ENCODE measurements around the gene PSMD13.

Gene PSMD13

GRCh38 chr11:250274-250673 lies 13.5 kb downstream of the PSMD13 start:
- Histone ChIP-seq H3K36me3 (ENCODE audit: control insufficient read depth, insufficient read depth, low read length) (peaks cover 26% of the 10 kb centered on the region; the same call in 1 of the 2 replicates), H3K4me3 (ENCODE audit: low read length) (no peak overlapping the region), H3K9me3 (ENCODE audit: control insufficient read depth, insufficient read depth, low read length) (no peaks in the 10 kb centered on the region), H3K4me1 (ENCODE audit: control insufficient read depth, insufficient read depth, low read length) (no peaks in the 10 kb centered on the region), H3K27ac (ENCODE audit: low read length) (no peak overlapping the region), H3K27me3 (ENCODE audit: control insufficient read depth, insufficient read depth, low read length) (no peaks in the 10 kb centered on the region)
- DNase-seq (ENCODE audit: low read depth, low spot score), result no peak
- WGBS (ENCODE audit: insufficient coverage, insufficient read length), result no CpG with 5 or more reads among the region's 5 CpGs

- Histone ChIP-seq H3K27me3 (ENCODE audit: control insufficient read depth, insufficient read depth, low read length) (no peaks in the 10 kb centered on the region), H3K4me1 (ENCODE audit: control insufficient read depth, insufficient read depth, low read length) (no peaks in the 10 kb centered on the region), H3K36me3 (ENCODE audit: control insufficient read depth, insufficient read depth, low read length) (peaks cover 22% of the 10 kb centered on the region; the same call in 1 of the 2 replicates), H3K9me3 (ENCODE audit: control insufficient read depth, insufficient read depth, low read length) (no peaks in the 10 kb centered on the region), H3K4me3 (ENCODE audit: low read length) (no peak overlapping the region), H3K27ac (ENCODE audit: low read length) (no peak overlapping the region)
- DNase-seq (ENCODE audit: low read depth, low spot score), result no peak
- no CpG with 5 or more reads among the region's 10 CpGs for WGBS (ENCODE audit: insufficient coverage, insufficient read length)
These were observed 14.0 kb downstream of the PSMD13 start for GRCh38 chr11:250740-251299.

DNA sequence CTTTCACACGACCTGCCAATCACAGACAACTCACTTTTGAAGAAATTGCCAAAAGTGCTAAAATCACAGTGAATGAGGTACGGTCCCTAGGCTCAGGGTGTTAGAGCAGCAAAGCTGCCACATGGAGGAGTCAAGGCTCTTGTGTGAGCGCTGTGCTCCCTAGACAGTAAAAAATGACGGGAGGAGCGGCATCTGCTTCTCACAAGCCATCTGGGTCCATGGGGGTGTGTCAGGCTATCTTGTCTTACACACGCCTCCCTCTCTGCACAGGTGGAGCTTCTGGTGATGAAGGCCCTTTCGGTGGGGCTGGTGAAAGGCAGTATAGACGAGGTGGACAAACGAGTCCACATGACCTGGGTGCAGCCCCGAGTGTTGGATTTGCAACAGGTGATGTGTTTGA lies 14.8 kb downstream of the PSMD13 start:
- peaks cover 18% of the 10 kb centered on the region; the same call in 1 of the 2 replicates for H3K36me3 ChIP-seq (ENCODE audit: control insufficient read depth, insufficient read depth, low read length)
- WGBS (ENCODE audit: insufficient coverage, insufficient read length), result no CpG with 5 or more reads among the region's 10 CpGs

GRCh38 chr11:252666-253065 lies 15.9 kb downstream of the PSMD13 start:
- Histone ChIP-seq H3K4me3 (ENCODE audit: low read length) (no peak overlapping the region), H3K27ac (ENCODE audit: low read length) (no peak overlapping the region), H3K27me3 (ENCODE audit: control insufficient read depth, insufficient read depth, low read length) (no peaks in the 10 kb centered on the region), H3K36me3 (ENCODE audit: control insufficient read depth, insufficient read depth, low read length) (peaks cover 18% of the 10 kb centered on the region; the same call in 1 of the 2 replicates), H3K4me1 (ENCODE audit: control insufficient read depth, insufficient read depth, low read length) (no peaks in the 10 kb centered on the region), H3K9me3 (ENCODE audit: control insufficient read depth, insufficient read depth, low read length) (no peaks in the 10 kb centered on the region)
- no CpG with 5 or more reads among the region's 8 CpGs for WGBS (ENCODE audit: insufficient coverage, insufficient read length)
- DNase-seq (ENCODE audit: low read depth, low spot score), result no peak

More for the DNA sequence above, 14.8 kb downstream of the PSMD13 start:
- Histone ChIP-seq H3K9me3 (ENCODE audit: control insufficient read depth, insufficient read depth, low read length) (no peaks in the 10 kb centered on the region), H3K27ac (ENCODE audit: low read length) (no peak overlapping the region), H3K27me3 (ENCODE audit: control insufficient read depth, insufficient read depth, low read length) (no peaks in the 10 kb centered on the region), H3K4me3 (ENCODE audit: low read length) (no peak overlapping the region), H3K4me1 (ENCODE audit: control insufficient read depth, insufficient read depth, low read length) (no peaks in the 10 kb centered on the region)
- no peak for DNase-seq (ENCODE audit: low read depth, low spot score)

GRCh38 chr11:253160-253885 lies 16.5 kb downstream of the PSMD13 start:
- DNase-seq (ENCODE audit: low read depth, low spot score), result no peak
- Histone ChIP-seq H3K27me3 (ENCODE audit: control insufficient read depth, insufficient read depth, low read length) (no peaks in the 10 kb centered on the region), H3K36me3 (ENCODE audit: control insufficient read depth, insufficient read depth, low read length) (peaks cover 18% of the 10 kb centered on the region; the same call in 1 of the 2 replicates), H3K9me3 (ENCODE audit: control insufficient read depth, insufficient read depth, low read length) (no peaks in the 10 kb centered on the region), H3K4me3 (ENCODE audit: low read length) (no peak overlapping the region), H3K4me1 (ENCODE audit: control insufficient read depth, insufficient read depth, low read length) (no peaks in the 10 kb centered on the region), H3K27ac (ENCODE audit: low read length) (no peak overlapping the region)
- WGBS (ENCODE audit: insufficient coverage, insufficient read length), result no CpG with 5 or more reads among the region's 13 CpGs

DNA sequence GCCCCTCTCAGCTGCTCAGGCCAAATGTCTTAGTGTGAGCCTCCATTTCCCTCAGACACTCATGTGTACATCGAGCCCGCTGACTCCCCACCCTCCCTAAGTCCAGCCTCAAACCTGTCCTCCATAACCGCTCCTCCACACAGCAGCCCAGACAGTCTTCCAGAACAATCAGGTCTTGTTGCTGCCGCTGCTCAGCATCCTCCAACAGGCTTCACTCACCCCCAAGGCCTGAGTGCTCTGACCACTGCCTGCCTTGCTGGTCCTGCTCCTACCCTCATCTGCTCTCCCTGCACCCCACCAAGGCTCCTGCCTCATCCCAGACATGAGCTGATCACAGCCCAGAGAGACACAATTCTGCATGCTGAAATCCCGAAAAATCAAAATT lies 17.1 kb downstream of the PSMD13 start:
- Histone ChIP-seq H3K27ac (ENCODE audit: low read length) (no peak overlapping the region), H3K36me3 (ENCODE audit: control insufficient read depth, insufficient read depth, low read length) (peaks cover 15% of the 10 kb centered on the region; the same call in 1 of the 2 replicates), H3K4me3 (ENCODE audit: low read length) (no peak overlapping the region), H3K9me3 (ENCODE audit: control insufficient read depth, insufficient read depth, low read length) (no peaks in the 10 kb centered on the region), H3K4me1 (ENCODE audit: control insufficient read depth, insufficient read depth, low read length) (no peaks in the 10 kb centered on the region), H3K27me3 (ENCODE audit: control insufficient read depth, insufficient read depth, low read length) (no peaks in the 10 kb centered on the region)
- no peak for DNase-seq (ENCODE audit: low read depth, low spot score)
- no CpG with 5 or more reads among the region's 5 CpGs for WGBS (ENCODE audit: insufficient coverage, insufficient read length)

- no CpG with 5 or more reads among the region's 3 CpGs for WGBS (ENCODE audit: insufficient coverage, insufficient read length)
- Histone ChIP-seq H3K27me3 (ENCODE audit: control insufficient read depth, insufficient read depth, low read length) (no peaks in the 10 kb centered on the region), H3K4me1 (ENCODE audit: control insufficient read depth, insufficient read depth, low read length) (no peaks in the 10 kb centered on the region)
These were observed 18.4 kb downstream of the PSMD13 start for GRCh38 chr11:255176-255575.

DNA sequence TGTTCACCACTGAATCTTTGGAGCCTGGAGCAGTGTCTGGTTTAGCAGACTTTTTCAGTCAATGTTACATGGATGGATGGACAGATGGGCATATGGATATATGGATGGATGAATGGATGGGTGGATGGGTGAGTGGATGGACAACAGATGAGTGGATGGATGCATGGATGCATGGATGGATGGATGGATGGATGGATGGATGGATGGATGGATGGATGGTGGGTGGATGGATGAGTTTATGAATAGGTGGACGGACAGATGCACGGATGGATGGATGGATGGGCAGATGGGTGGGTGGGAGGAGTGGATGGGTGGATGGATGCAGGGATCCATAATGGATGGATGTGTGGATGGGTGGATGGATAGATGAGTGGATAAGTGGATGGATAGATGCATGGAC lies 19.0 kb downstream of the PSMD13 start:
- H3K36me3 ChIP-seq (ENCODE audit: control insufficient read depth, insufficient read depth, low read length), result peaks cover 11% of the 10 kb centered on the region; the same call in 1 of the 2 replicates
- DNase-seq (ENCODE audit: low read depth, low spot score), result no peak
- no peak overlapping the region for H3K27ac ChIP-seq (ENCODE audit: low read length)
- H3K4me3 ChIP-seq (ENCODE audit: low read length), result no peak overlapping the region
- no peaks in the 10 kb centered on the region for H3K9me3 ChIP-seq (ENCODE audit: control insufficient read depth, insufficient read depth, low read length)
- H3K4me1 ChIP-seq (ENCODE audit: control insufficient read depth, insufficient read depth, low read length), result no peaks in the 10 kb centered on the region
- H3K27me3 ChIP-seq (ENCODE audit: control insufficient read depth, insufficient read depth, low read length), result no peaks in the 10 kb centered on the region
- WGBS (ENCODE audit: insufficient coverage, insufficient read length), result no CpG with 5 or more reads among the region's 2 CpGs

More at GRCh38 chr11:255176-255575, 18.4 kb downstream of the PSMD13 start:
- H3K4me3 ChIP-seq (ENCODE audit: low read length), result no peak overlapping the region
- H3K9me3 ChIP-seq (ENCODE audit: control insufficient read depth, insufficient read depth, low read length), result no peaks in the 10 kb centered on the region
- no peak overlapping the region for H3K27ac ChIP-seq (ENCODE audit: low read length)
- H3K36me3 ChIP-seq (ENCODE audit: control insufficient read depth, insufficient read depth, low read length), result peaks cover 11% of the 10 kb centered on the region; the same call in 1 of the 2 replicates
- no peak for DNase-seq (ENCODE audit: low read depth, low spot score)

GRCh38 chr11:256952-257737 lies 20.4 kb downstream of the PSMD13 start:
- Histone ChIP-seq H3K4me3 (ENCODE audit: low read length) (no peak overlapping the region), H3K27me3 (ENCODE audit: control insufficient read depth, insufficient read depth, low read length) (no peaks in the 10 kb centered on the region), H3K9me3 (ENCODE audit: control insufficient read depth, insufficient read depth, low read length) (no peaks in the 10 kb centered on the region), H3K4me1 (ENCODE audit: control insufficient read depth, insufficient read depth, low read length) (no peaks in the 10 kb centered on the region), H3K36me3 (ENCODE audit: control insufficient read depth, insufficient read depth, low read length) (peaks cover 4% of the 10 kb centered on the region; the same call in 1 of the 2 replicates), H3K27ac (ENCODE audit: low read length) (no peak overlapping the region)
- WGBS (ENCODE audit: insufficient coverage, insufficient read length), result no CpG with 5 or more reads among the region's 14 CpGs
- DNase-seq (ENCODE audit: low read depth, low spot score), result no peak

DNA sequence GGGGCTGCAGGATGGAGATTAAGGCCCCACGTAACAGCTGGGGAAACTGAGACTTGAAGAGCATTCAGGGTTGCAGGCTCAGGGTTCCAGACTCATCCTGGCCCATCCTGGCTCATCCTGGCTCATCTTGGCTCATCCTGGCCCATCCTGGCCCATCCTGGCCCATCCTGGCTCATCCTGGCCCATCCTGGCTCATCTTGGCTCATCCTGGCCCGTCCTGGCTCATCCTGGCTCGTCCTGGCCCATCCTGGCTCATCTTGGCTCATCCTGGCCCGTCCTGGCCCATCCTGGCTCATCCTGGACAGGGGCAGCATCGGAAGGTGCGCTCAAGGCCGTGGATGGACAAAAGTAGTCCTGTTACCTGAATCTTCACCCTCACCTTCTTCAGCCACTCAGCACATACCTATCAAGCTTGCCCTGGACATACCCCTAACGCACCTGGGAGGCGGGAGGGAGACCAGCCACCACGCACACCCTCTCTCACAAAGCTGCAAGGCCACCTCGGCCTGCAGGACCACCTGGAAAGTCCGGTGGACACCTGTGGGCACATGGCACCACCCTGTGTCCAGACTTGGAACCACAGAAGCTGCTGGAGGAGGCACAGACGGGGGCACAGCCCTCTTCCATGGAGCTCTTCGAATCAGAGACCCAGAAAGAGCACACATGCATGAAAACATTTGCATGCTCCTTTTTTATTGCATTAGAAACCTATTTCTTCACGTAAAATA lies 21.2 kb downstream of the PSMD13 start:
- Histone ChIP-seq H3K27me3 (ENCODE audit: control insufficient read depth, insufficient read depth, low read length) (no peaks in the 10 kb centered on the region), H3K27ac (ENCODE audit: low read length) (no peak overlapping the region), H3K36me3 (ENCODE audit: control insufficient read depth, insufficient read depth, low read length) (no peaks in the 10 kb centered on the region; the same call in 1 of the 2 replicates), H3K9me3 (ENCODE audit: control insufficient read depth, insufficient read depth, low read length) (no peaks in the 10 kb centered on the region), H3K4me1 (ENCODE audit: control insufficient read depth, insufficient read depth, low read length) (no peaks in the 10 kb centered on the region), H3K4me3 (ENCODE audit: low read length) (no peak overlapping the region)
- DNase-seq (ENCODE audit: low read depth, low spot score), result no peak
- WGBS (ENCODE audit: insufficient coverage, insufficient read length), result no CpG with 5 or more reads among the region's 15 CpGs
